Heart left ventricle (tissue), 16 donors: ENCODE results near the gene TH. TPM values are rescaled to one million over a fixed set of nuclear protein-coding genes. Genes with fewer than 3 reads are reported as not detected.

ENCODE experiments used
- ATAC-seq, 4 donors: fragments of 200-7000 bp; cut with Tn5 transposase; one replicate each; pipeline ENCODE4 v1.9.1; 2020 to 2022; ENCODE audit warnings: moderate library complexity in 4 of 4, mild to moderate bottlenecking in 3 of 4, moderate number of reproducible peaks in 1 of 4
- DNase-seq, 5 donors: peaks; one replicate each; pipeline ENCODE4 v3.0.0-alpha.2; 2020
- H3K27ac ChIP-seq, 12 donors: fragments of 200-600 bp; sonication (generic) in 4 of 12; one replicate each; pipeline versions ENCODE4 v1.5.0 to v1.8.0; 2016 to 2022; ENCODE audit warnings: mild to moderate bottlenecking in 2 of 12
- H3K27me3 ChIP-seq, 9 donors: fragments of 200-600 bp; sonication (generic) in 2 of 9; one replicate each; pipeline versions ENCODE4 v1.5.1 to v1.8.0; 2016 to 2022; ENCODE audit warnings: mild to moderate bottlenecking in 3 of 9
- H3K36me3 ChIP-seq, 9 donors: fragments of 200-600 bp; sonication (generic) in 2 of 9; one replicate each; pipeline versions ENCODE4 v1.5.0 to v1.8.0; 2018 to 2022; ENCODE audit warnings: mild to moderate bottlenecking in 2 of 9
- H3K4me1 ChIP-seq, 12 donors: fragments of 200-600 bp; sonication (generic) in 4 of 12; one replicate each; pipeline versions ENCODE4 v1.5.0 to v1.8.0; 2016 to 2022; ENCODE audit warnings: mild to moderate bottlenecking in 3 of 12
- H3K4me3 ChIP-seq, 12 donors: fragments of 200-600 bp; sonication (generic) in 4 of 12; one replicate each; pipeline versions ENCODE4 v1.5.0 to v1.8.0; 2017 to 2022; ENCODE audit warnings: mild to moderate bottlenecking in 9 of 12, moderate library complexity in 4 of 12
- H3K9me3 ChIP-seq, 12 donors: fragments of 200-600 bp; sonication (generic) in 4 of 12; one replicate each; pipeline versions ENCODE4 v1.5.0 to v1.8.0; 2016 to 2022; ENCODE audit warnings: mild to moderate bottlenecking in 1 of 12
- POLR2A ChIP-seq, 2 donors: fragments of 450-650 bp; IDR thresholded peaks; one replicate each; pipeline ENCODE4 v1.6.1; 2017; ENCODE audit warnings: antibody characterized with exemption in 2 of 2, mild to moderate bottlenecking in 2 of 2, moderate library complexity in 2 of 2
- WGBS, 4 donors: extraction: QIAGEN DNeasy Blood & Tissue Kit in 2 of 4; methylation state at CpG; one replicate each; pipeline versions ENCODE4 v1.1.5 to v1.1.7; 2013 to 2018; 5-methylcytosine and 5-hydroxymethylcytosine counted together
- intact Hi-C, 10 donors: fragments of 100-400 bp; cut with DNase I; formaldehyde crosslinking; loops; one replicate each; pipeline versions ENCODE4 v1.11.1 to v1.14.2; 2022
- polyA plus RNA-seq, 2 donors: library from polyadenylated mRNA; stranded (reverse); fragments of 200-250 nt; gene quantifications; one replicate each; pipeline ENCODE4 v1.2.3, GENCODE V29; 2013
- total RNA-seq, 9 donors: library from RNA; depleted of rRNA in 2 of 9; stranded (reverse); fragments of >200 nt in 2 of 9; fragmentation: NEBNext Ultra II Directional in 3 of 9; extraction: Animal tissue kit (Norgen Biotek cat#: 25700) in 3 of 9; gene quantifications; one replicate each; pipeline versions ENCODE4 v1.1.0 to v1.2.4, GENCODE V29; 2016 to 2023
- TF ChIP-seq, protein P1 (sequence below), 12 donors: fragments of 200-600 bp; sonication (generic) in 4 of 12; IDR thresholded peaks; one replicate each; pipeline versions ENCODE4 v1.5.0 to v1.8.0; 2018 to 2022; ENCODE audit warnings: antibody characterized with exemption in 12 of 12, mild to moderate bottlenecking in 5 of 12
- donor health status: ischemic (EF 13 %, LVEDD 7.1; RV severe dilation, severe dysfunction).
- donor health status: healthy with polysubstance abuse.
- donor health status: DM: no; HTN: yes; CAD: no.
- donor health status: DM: no; HTN: no; CAD: no.
- donor health status: ischemic (EF 25% LVEDD 6.9; RV normal size, moderate dysfunction).
- donor health status: ischemic (EF 25% LVEDD 5.7; RV mildly dilated, moderate dysfunction).
- donor health status: healthy.
- donor health status: DM: yes; HTN: yes; CAD: no.
- donor health status: ischemic (EF 35%, LVEDD 5.7; RV mildly dilated, moderate dysfunction).
- donor health status: nonischemic (EF 11% LVEDD 7.7; RV severe dilation, severe dysfunction).
- donor health status: DM: yes; HTN: yes; CAD: no.
- donor health status: PGD.
- donor health status: ischemic (EF 29% LVEDD 5.4; RV normal size, mild dysfunction).
- donor health status: nonischemic (EF 23%, LVEDD 6.1; RV moderate dilation, normal function).

TH gene
- total and polyA plus RNA-seq, 11 donors: 0.08 TPM; not detected in 10

DNA sequence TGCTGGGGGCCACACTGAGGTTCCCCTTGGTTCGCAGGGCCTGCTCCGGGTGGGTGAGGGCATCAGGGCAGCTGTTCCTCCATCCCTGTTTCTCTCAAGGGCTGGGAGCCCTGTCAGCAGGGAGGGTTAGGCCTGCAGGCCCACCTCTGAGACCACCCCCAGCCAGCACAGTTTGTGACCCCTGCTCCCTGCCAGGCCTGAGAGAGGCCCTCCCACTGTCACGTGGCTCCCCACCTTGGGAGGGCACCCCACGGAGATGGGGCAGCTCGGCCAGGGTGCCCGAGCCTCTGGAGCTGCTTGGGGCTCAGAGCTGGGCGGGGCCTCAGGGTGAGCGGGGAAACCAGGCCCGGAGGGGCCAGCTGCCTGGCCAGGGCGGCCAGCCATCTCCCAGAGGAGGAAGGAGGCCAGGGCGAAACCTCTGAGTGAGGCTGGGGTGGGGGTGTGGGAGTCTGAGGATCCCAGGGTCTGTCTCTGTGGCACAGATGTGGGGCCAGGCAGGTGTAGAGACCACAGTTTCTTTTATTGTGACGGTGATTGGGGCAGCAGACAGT, 8.1 kb downstream of the TH start:
- no peak for ATAC-seq
- Histone ChIP-seq H3K4me3 (no peak overlapping the region), H3K4me1 (peaks cover 0 to 21% (median 6%) of the 10 kb centered on the region in 12 donors), H3K36me3 (no peaks in the 10 kb centered on the region), H3K27me3 (peaks cover 0 to 39% (median 21%) of the 10 kb centered on the region in 9 donors), H3K9me3 (no peaks in the 10 kb centered on the region), H3K27ac (no peak overlapping the region)
- intact Hi-C loops: no loop called here
- DNase-seq: no peak
- WGBS, 4 donors: 74 to 83% (median 81%) methylated on average over 5 to 12 of the region's 12 CpGs
- no peak for TF ChIP-seq POLR2A (IDR thresholded peaks at IDR 0.05)
- TF ChIP-seq, protein P1, sequence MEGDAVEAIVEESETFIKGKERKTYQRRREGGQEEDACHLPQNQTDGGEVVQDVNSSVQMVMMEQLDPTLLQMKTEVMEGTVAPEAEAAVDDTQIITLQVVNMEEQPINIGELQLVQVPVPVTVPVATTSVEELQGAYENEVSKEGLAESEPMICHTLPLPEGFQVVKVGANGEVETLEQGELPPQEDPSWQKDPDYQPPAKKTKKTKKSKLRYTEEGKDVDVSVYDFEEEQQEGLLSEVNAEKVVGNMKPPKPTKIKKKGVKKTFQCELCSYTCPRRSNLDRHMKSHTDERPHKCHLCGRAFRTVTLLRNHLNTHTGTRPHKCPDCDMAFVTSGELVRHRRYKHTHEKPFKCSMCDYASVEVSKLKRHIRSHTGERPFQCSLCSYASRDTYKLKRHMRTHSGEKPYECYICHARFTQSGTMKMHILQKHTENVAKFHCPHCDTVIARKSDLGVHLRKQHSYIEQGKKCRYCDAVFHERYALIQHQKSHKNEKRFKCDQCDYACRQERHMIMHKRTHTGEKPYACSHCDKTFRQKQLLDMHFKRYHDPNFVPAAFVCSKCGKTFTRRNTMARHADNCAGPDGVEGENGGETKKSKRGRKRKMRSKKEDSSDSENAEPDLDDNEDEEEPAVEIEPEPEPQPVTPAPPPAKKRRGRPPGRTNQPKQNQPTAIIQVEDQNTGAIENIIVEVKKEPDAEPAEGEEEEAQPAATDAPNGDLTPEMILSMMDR (IDR thresholded peaks at IDR 0.05): no peak

DNA sequence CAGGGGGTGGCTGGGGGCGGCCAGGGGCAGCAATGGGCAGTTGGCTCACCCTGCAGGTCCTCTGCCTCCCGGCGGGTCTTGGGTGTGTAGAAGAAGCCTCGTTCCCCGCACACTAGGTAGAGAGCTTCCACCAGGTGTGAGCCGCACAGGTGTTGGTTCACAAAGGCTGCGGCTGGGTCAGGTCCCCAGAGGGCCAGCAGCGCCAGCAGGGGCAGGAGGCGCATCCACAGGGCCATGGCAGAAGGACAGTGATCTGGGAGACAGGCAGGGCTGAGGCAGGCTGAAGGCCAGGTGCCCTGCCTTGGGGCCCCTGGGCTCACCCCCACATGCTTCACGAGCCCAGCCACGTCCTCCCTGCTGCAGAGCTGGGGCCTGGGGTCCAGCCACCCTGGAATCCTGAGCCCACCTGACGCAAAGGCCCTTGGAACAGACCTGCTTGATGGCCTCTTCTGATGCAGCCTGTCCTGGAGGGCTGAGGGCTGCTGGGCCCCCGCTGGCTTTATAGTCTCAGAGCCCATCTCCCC, 10.8 kb downstream of the TH start, which contains the start of gene INS:
Gene INS, minus strand, starts transcription at position 474 of the 524 bp plus-strand sequence. Its CDS starts 238 bp downstream, at position 236.
- peaks cover 0 to 12% (median 0%) of the 10 kb centered on the region in 12 donors for H3K4me1 ChIP-seq
- no peak within 1 kb of the TSS for H3K4me3 ChIP-seq
- peaks cover 0 to 26% (median 13%) of the 10 kb centered on the region in 9 donors for H3K27me3 ChIP-seq
- H3K27ac ChIP-seq: no peak within 1 kb of the TSS
- TF ChIP-seq, protein P1 (IDR thresholded peaks at IDR 0.05): no peak
- TF ChIP-seq POLR2A (IDR thresholded peaks at IDR 0.05): no peak
- H3K9me3 ChIP-seq: no peaks in the 10 kb centered on the region
- H3K36me3 ChIP-seq: no peaks in the 10 kb centered on the region
- DNase-seq: no peak
- intact Hi-C loops: no loop called here
- no peak for ATAC-seq
- 73 to 94% (median 92%) methylated on average over 5 to 13 of the region's 13 CpGs for WGBS, 4 donors

DNA sequence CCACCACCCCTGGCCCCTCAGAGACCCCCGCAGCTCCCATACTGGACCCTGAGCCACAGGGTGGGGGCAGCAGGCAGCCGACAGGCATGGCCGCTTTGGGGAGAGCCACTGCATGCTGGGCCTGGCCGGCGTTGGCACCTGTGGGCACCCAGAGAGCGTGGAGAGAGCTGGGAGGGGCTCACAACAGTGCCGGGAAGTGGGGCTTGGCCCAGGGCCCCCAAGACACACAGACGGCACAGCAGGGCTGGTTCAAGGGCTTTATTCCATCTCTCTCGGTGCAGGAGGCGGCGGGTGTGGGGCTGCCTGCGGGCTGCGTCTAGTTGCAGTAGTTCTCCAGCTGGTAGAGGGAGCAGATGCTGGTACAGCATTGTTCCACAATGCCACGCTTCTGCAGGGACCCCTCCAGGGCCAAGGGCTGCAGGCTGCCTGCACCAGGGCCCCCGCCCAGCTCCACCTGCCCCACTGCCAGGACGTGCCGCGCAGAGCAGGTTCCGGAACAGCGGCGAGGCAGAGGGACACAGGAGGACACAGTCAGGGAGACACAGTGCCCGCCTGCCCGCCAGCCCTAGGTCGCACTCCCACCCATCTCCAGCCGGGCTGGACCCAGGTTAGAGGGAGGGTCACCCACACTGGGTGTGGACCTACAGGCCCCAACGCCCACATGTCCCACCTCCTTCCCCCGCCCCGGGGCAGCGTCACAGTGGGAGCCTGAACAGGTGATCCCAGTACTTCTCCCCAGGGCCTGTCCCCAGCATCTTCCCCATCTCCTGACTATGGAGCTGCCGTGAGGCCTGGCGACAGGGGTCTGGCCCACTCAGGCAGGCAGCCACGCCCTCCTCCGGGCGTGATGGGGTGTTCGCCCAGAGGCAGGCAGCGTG, 11.8 kb downstream of the TH start:
- intact Hi-C loops: loop anchor here in 2 of 10 donors (5.0 to 10.0 kb wide), 2 partner anchors 505 to 507 kb away; no protein-coding TSS in a partner anchor
- TF ChIP-seq, protein P1 (IDR thresholded peaks at IDR 0.05): no peak
- TF ChIP-seq POLR2A (IDR thresholded peaks at IDR 0.05): no peak
- H3K4me3 ChIP-seq: no peak overlapping the region
- DNase-seq (no peak), ATAC-seq (no peak)
- H3K27me3 ChIP-seq: peaks cover 0 to 16% (median 3%) of the 10 kb centered on the region in 9 donors
- WGBS, 4 donors: 77 to 87% (median 83%) methylated on average over 22 to 36 of the region's 36 CpGs
- no peak overlapping the region for H3K27ac ChIP-seq
- H3K4me1 ChIP-seq: peaks cover 0 to 11% (median 0%) of the 10 kb centered on the region in 12 donors
- H3K36me3 ChIP-seq: no peaks in the 10 kb centered on the region
- H3K9me3 ChIP-seq: no peaks in the 10 kb centered on the region

DNA sequence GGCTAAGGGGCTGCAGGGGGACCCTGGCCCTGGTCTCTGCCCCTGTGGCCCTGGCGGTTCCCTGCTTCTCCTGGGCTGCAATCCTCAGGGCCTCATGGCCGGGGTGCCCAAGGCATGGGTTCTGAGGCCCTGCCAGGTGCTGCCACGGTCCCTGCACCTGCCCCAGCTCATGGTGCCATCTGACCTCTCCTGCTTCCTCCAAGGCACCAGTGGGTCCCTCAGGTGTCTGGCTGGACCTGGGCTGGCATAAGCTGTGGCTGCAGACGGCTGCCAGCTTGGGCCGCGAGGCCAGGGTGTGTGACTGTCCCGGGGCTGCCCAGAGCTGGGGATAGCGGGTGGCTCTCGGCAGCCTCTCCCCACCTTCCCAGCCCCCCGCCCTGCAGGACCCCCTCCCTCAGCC, 12.6 kb downstream of the TH start:
- intact Hi-C loops: loop anchor here in 2 of 10 donors (5.0 to 10.0 kb wide), 2 partner anchors 504 to 507 kb away; no protein-coding TSS in a partner anchor
- no peak overlapping the region for H3K27ac ChIP-seq
- WGBS, 4 donors: 72 to 78% (median 75%) methylated on average over 5 to 10 of the region's 10 CpGs
- peaks cover 0 to 11% (median 0%) of the 10 kb centered on the region in 12 donors for H3K4me1 ChIP-seq
- H3K9me3 ChIP-seq: no peaks in the 10 kb centered on the region
- no peaks in the 10 kb centered on the region for H3K36me3 ChIP-seq
- H3K27me3 ChIP-seq: peaks cover 0 to 13% (median 3%) of the 10 kb centered on the region in 9 donors
- no peak for TF ChIP-seq POLR2A (IDR thresholded peaks at IDR 0.05)
- TF ChIP-seq, protein P1 (IDR thresholded peaks at IDR 0.05): no peak
- no peak overlapping the region for H3K4me3 ChIP-seq
- ATAC-seq: no peak
- DNase-seq: no peak
